ENCODE measurements around the gene DNAJC1. TPM values are rescaled to one million over a fixed set of nuclear protein-coding genes. Genes with fewer than 3 reads are reported as not detected.

Gene DNAJC1
- total RNA-seq, 2 experiments from 2014 or later: 16.8 to 19.3 TPM

DNA sequence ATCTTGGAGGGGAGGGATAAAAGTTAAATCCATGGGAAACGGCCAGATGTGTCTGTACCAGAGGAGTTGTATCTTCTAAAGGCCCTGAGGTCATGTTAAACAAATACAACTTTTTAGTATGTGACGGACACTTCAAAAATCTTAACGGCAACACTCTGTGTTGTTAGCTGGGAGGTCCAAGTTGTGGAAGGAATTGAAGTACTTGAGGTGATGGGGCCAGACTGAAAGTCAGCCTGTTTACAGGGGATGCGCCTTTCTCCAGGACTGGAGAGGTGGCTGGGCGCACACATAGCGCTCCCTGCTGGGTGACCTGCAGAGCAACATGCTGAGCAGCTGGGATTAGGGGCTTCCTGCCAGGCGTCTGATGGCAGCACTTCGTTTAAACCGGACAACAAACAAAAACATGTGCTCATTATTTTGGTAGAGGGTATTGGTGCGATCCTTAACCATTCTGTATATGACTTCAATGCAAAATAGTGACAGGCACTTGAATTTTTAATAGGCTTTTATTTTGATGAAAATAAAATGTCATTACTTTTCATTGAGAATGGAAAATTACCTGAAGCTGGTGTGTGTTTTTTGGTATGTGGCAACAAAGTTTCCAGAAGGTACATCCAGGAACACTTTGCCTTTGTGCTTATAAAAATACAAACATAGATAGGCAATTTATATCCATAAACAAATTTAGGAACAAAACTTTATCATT, 271.3 kb downstream of the DNAJC1 start:
- ChIA-PET POLR2A (interaction anchor here (1.2 to 1.4 kb wide), 2 partner anchors 206 to 236 kb away, joined by 3 read pairs; partner anchors contain the start of gene SKIDA1), CTCF (interaction anchor here (1.2 to 4.8 kb wide), 3 partner anchors 10 to 236 kb away, joined by 3 to 23 read pairs (median 5); no protein-coding TSS in a partner anchor)
- H3K27ac ChIP-seq (ENCODE audit: low read depth in 1 of 2, low read length in 2 of 2): no peak overlapping the region
- Mint-ChIP-seq H3K27me3 (no peaks in the 10 kb centered on the region), H3K4me3 (no peak overlapping the region), H3K4me1 (ENCODE audit: low read depth) (peaks cover 40% of the 10 kb centered on the region), H3K27ac (no peak overlapping the region), H3K9me3 (no peaks in the 10 kb centered on the region), H3K36me3 (ENCODE audit: low read depth) (peaks cover 82% of the 10 kb centered on the region)
- no peaks in the 10 kb centered on the region for H3K9me3 ChIP-seq (ENCODE audit: control insufficient read depth in 1 of 2, insufficient read depth in 1 of 2, low read length in 2 of 2)
- peaks cover 17% of the 10 kb centered on the region for H3K4me1 ChIP-seq (ENCODE audit: insufficient read depth, low read length)
- no peak overlapping the region for H3K4me3 ChIP-seq (ENCODE audit: low read length)
- H3K27me3 ChIP-seq (ENCODE audit: control insufficient read depth in 1 of 2, insufficient read depth in 2 of 2, low read length in 2 of 2): no peaks in the 10 kb centered on the region
- ATAC-seq (ENCODE audit: poor library complexity): peak; percentile 71
- intact Hi-C loops (cut with DNase I, micrococcal nuclease): loop anchor here in 1 of 2 experiments (2.0 kb wide), 1 partner anchor 237 kb away; no protein-coding TSS in a partner anchor
- peaks cover 36% of the 10 kb centered on the region for H3K36me3 ChIP-seq (ENCODE audit: insufficient read depth, low read length)
- TF ChIP-seq, protein P1, sequence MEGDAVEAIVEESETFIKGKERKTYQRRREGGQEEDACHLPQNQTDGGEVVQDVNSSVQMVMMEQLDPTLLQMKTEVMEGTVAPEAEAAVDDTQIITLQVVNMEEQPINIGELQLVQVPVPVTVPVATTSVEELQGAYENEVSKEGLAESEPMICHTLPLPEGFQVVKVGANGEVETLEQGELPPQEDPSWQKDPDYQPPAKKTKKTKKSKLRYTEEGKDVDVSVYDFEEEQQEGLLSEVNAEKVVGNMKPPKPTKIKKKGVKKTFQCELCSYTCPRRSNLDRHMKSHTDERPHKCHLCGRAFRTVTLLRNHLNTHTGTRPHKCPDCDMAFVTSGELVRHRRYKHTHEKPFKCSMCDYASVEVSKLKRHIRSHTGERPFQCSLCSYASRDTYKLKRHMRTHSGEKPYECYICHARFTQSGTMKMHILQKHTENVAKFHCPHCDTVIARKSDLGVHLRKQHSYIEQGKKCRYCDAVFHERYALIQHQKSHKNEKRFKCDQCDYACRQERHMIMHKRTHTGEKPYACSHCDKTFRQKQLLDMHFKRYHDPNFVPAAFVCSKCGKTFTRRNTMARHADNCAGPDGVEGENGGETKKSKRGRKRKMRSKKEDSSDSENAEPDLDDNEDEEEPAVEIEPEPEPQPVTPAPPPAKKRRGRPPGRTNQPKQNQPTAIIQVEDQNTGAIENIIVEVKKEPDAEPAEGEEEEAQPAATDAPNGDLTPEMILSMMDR (IDR thresholded peaks at IDR 0.05): peak; percentile 40
- DNase-seq: peak in 7 of 14 experiments; percentile 20 to 65 (median 45)

DNA sequence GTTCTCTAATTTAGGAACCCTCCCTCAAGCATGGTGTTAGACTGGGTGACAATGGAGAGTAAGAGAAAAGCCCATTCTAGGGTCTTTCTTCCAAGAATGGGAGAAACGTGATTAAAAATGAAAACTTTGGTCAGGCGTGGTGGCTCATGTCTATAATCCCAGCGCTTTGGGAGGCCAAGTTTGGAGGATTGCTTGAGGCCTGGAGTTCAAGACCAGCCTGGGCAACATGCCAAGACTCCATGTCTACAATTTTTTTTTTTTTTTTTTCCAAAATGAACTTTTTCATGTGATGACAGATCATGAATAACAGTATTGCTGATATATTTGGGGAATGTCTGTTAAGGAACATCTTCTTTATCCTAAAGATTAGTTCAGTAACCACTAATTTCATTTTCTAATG, 274.9 kb downstream of the DNAJC1 start:
- Mint-ChIP-seq H3K36me3 (ENCODE audit: low read depth) (peaks cover 67% of the 10 kb centered on the region), H3K4me1 (ENCODE audit: low read depth) (peaks cover 46% of the 10 kb centered on the region), H3K9me3 (no peaks in the 10 kb centered on the region), H3K27ac (no peak overlapping the region), H3K4me3 (no peak overlapping the region), H3K27me3 (no peaks in the 10 kb centered on the region)
- Histone ChIP-seq H3K9me3 (ENCODE audit: control insufficient read depth in 1 of 2, insufficient read depth in 1 of 2, low read length in 2 of 2) (no peaks in the 10 kb centered on the region), H3K27me3 (ENCODE audit: control insufficient read depth in 1 of 2, insufficient read depth in 2 of 2, low read length in 2 of 2) (no peaks in the 10 kb centered on the region), H3K4me3 (ENCODE audit: low read length) (no peak overlapping the region), H3K36me3 (ENCODE audit: insufficient read depth, low read length) (peaks cover 19% of the 10 kb centered on the region), H3K27ac (ENCODE audit: low read depth in 1 of 2, low read length in 2 of 2) (no peak overlapping the region), H3K4me1 (ENCODE audit: insufficient read depth, low read length) (peaks cover 8% of the 10 kb centered on the region)
- TF ChIP-seq, protein P1 (IDR thresholded peaks at IDR 0.05): no peak
- ATAC-seq (ENCODE audit: poor library complexity): no peak
- CTCF ChIA-PET: interaction anchor here (1.4 to 1.5 kb wide), 3 partner anchors 10 to 233 kb away, joined by 4 to 5 read pairs (median 4); no protein-coding TSS in a partner anchor
- DNase-seq: no peak
- POLR2A ChIA-PET: interaction anchor here (1.0 kb wide), 1 partner anchor 13 kb away, joined by 3 read pairs; no protein-coding TSS in a partner anchor
- intact Hi-C loops (cut with DNase I, micrococcal nuclease): loop anchor here in 1 of 2 experiments (10.0 kb wide), 1 partner anchor 226 kb away; no protein-coding TSS in a partner anchor

DNA sequence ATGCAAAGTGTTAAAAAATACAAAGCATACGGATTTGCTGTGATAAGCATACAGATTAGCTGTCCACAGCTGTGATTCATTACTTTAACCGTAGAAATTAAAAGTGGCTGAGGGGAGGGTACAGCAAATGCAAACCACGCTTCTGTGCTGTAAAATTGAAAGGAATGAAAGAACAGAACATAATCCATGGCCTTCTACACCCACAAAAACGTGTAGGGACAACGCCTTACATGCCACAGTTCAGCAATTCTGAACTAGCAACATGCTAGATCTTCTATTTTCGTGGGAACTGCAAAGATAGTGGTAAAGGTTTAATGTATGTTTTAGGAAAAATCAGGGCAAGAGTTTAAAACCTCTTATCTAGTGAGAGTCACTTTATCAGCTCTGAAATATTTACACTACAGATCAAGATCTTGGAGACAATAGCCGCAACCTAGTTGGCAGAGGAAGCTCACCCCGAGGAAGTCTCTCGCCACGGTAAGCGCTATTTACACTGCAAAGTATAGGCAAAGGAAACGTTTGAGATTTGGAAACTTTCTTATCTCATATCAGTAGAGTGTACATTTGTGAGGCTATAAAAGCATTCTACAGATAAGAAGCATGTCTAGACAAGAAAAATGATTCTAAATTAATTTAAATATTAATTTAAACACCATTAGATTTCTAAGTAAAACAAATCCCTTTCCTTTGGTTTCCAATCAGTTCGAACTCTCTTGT, 275.9 kb downstream of the DNAJC1 start:
- Mint-ChIP-seq H3K4me1 (ENCODE audit: low read depth) (peaks cover 52% of the 10 kb centered on the region), H3K27me3 (no peaks in the 10 kb centered on the region), H3K9me3 (no peaks in the 10 kb centered on the region), H3K36me3 (ENCODE audit: low read depth) (peaks cover 71% of the 10 kb centered on the region), H3K4me3 (peak overlapping the region; percentile 3), H3K27ac (peak overlapping the region; percentile 48)
- H3K4me3 ChIP-seq (ENCODE audit: low read length): no peak overlapping the region
- ChIA-PET POLR2A (interaction anchor here (1.0 to 1.3 kb wide), 4 partner anchors 12 to 201 kb away, joined by 3 to 4 read pairs (median 3); no protein-coding TSS in a partner anchor), CTCF (interaction anchor here (0.6 to 1.5 kb wide), 3 partner anchors 13 to 847 kb away, joined by 3 to 5 read pairs (median 4); no protein-coding TSS in a partner anchor)
- DNase-seq (peak in 4 of 14 experiments; percentile 26 to 49 (median 31)), ATAC-seq (ENCODE audit: poor library complexity) (peak; percentile 62)
- intact Hi-C loops (cut with DNase I, micrococcal nuclease): loop anchor here in 1 of 2 experiments (2.0 to 10.0 kb wide), 2 partner anchors 13 to 227 kb away; no protein-coding TSS in a partner anchor
- H3K4me1 ChIP-seq (ENCODE audit: insufficient read depth, low read length): peaks cover 8% of the 10 kb centered on the region
- peaks cover 15% of the 10 kb centered on the region for H3K36me3 ChIP-seq (ENCODE audit: insufficient read depth, low read length)
- H3K9me3 ChIP-seq (ENCODE audit: control insufficient read depth in 1 of 2, insufficient read depth in 1 of 2, low read length in 2 of 2): no peaks in the 10 kb centered on the region
- no peak overlapping the region for H3K27ac ChIP-seq (ENCODE audit: low read depth in 1 of 2, low read length in 2 of 2)
- H3K27me3 ChIP-seq (ENCODE audit: control insufficient read depth in 1 of 2, insufficient read depth in 2 of 2, low read length in 2 of 2): no peaks in the 10 kb centered on the region
- TF ChIP-seq, protein P1 (IDR thresholded peaks at IDR 0.05): no peak

Data from CD4-positive, alpha-beta T cell (primary cell).